ENCODE results near the gene HTRA3.

- no peak for TF ChIP-seq CTCF (IDR thresholded peaks at IDR 0.05)
- no peak for TF ChIP-seq POLR2A (IDR thresholded peaks at IDR 0.05)
Measured at GRCh38 chr4:8333726-8334460, 64.3 kb downstream of the HTRA3 start.
